GM12892 (cell line): Measurements from ENCODE around the gene HYDIN.

Experiments used
- POLR2A ChIP-seq: IDR thresholded peaks from 2 replicates; pipeline ENCODE4 v1.6.1; 2011; ENCODE audit warnings: low read depth, low read length, control low read depth
- POLR2AphosphoS5 ChIP-seq: IDR thresholded peaks from 2 replicates; pipeline ENCODE4 v1.6.1; 2011; ENCODE audit warnings: low read depth, low read length, control low read depth
- TAF1 ChIP-seq: IDR thresholded peaks from 2 replicates; pipeline ENCODE4 v1.6.1; 2011; ENCODE audit warnings: low read depth, mild to moderate bottlenecking, control low read depth, low read length, borderline replicate concordance

DNA sequence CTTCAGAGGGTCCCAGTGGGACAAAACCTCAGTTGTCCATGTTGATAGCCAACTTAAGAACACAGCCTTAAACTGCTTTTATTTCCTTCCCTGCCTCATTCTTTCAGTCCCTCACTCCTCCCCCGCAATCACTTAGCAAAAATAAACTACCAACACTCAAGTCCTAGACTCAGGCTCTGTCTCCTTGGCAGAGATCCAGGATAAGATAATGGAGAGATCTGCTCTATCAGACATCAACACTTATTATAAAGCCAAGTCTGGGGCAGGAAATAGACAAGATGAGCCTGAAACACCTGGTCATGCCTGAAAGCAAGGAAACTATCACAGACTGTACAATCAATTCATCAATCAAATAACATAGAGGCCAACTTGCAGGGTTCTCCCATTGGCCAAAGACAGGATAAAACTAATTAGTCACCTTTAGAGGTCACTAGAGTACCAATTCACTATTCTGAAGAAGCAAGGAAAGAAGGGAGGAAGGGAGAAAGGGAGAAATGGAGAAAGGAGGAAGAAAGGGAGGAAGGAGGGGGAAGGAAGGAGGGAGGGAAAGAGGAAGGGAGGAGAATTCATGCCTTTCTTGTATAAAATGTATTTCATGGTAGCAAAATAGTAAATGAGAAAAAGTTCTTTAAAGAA is 15.7 kb downstream of the HYDIN start:
- TF ChIP-seq POLR2A, result no peak
- TF ChIP-seq POLR2AphosphoS5, result no peak
- TF ChIP-seq TAF1, result no peak
